ENCODE results near the gene BMPER. TPM values are rescaled to one million over a fixed set of nuclear protein-coding genes. Genes with fewer than 3 reads are reported as not detected.

Gene BMPER
- total RNA-seq, 4 donors from 2014 or later = 1.0 to 22.5 (median 12.0) TPM

DNA sequence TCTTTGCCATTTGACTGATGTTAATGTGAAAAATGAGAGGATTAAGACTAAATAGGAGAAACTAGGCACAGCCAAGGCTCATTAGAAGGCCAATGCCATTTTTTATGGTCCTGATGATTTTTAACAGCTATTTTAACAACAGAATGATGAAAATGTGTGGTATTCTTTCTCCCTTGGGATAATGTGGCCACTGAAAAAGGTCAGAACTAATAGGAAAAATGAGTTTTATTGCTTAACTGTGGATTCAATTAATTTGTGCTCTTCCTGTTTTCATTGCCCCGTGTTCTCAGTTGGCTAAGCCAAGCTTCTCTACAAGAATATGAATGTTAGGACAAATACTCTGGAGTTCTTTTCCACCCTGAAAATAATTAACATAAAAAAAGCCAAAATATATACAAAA is 56.6 kb downstream of the BMPER start:
- ATAC-seq = no peak
- Histone ChIP-seq H3K4me3 (no peak overlapping the region), H3K4me1 (peaks cover 0 to 12% (median 0%) of the 10 kb centered on the region in 3 donors), H3K27me3 (no peaks in the 10 kb centered on the region), H3K36me3 (no peaks in the 10 kb centered on the region), H3K9me3 (no peaks in the 10 kb centered on the region), H3K27ac (no peak overlapping the region)
- 57 to 75% methylated on average over 1 of the region's 1 CpG for WGBS, 2 donors (ENCODE audit: low coverage in 1 of 2)
- TF ChIP-seq POLR2AphosphoS5 (IDR thresholded peaks at IDR 0.05) (no peak), POLR2A (IDR thresholded peaks at IDR 0.05) (no peak), EP300 (IDR thresholded peaks at IDR 0.05) (no peak)
- TF ChIP-seq, protein P1, sequence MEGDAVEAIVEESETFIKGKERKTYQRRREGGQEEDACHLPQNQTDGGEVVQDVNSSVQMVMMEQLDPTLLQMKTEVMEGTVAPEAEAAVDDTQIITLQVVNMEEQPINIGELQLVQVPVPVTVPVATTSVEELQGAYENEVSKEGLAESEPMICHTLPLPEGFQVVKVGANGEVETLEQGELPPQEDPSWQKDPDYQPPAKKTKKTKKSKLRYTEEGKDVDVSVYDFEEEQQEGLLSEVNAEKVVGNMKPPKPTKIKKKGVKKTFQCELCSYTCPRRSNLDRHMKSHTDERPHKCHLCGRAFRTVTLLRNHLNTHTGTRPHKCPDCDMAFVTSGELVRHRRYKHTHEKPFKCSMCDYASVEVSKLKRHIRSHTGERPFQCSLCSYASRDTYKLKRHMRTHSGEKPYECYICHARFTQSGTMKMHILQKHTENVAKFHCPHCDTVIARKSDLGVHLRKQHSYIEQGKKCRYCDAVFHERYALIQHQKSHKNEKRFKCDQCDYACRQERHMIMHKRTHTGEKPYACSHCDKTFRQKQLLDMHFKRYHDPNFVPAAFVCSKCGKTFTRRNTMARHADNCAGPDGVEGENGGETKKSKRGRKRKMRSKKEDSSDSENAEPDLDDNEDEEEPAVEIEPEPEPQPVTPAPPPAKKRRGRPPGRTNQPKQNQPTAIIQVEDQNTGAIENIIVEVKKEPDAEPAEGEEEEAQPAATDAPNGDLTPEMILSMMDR (IDR thresholded peaks at IDR 0.05) = no peak

DNA sequence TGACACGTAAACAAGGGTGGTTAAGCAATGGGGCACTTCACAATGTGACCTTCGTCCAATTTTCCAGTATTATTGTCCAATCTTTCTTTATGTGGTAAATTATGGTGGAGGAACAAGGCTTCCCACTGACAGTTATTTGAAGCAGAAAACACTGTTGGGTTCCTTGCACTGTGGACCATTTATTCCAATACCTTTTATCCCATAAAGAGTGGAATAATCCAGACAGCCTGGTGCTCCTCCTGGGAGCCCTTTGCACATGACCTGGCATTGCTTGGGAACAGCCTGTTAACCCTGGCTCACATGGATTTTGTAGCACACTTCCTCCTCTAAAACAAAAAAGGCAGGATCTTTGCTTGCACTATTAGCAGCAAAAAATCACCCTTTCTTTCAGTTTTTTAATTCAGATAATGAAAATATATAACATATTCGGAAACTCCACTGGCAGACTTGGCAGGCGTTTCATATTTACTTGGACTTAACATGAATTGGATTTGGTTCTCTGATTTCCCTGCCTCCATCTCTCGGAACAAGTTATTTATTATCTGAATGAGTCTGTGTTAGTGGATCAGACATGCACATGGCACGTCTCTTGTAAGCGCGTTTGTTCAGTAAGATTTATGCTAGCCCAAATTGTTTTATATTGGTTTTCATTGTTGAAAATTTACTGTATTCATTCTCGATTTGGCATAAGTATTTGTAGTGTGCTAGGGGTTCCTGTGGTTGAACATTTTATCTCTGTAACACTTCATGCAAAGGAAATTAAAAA is 59.3 kb downstream of the BMPER start:
- 25 to 36% methylated on average over 9 of the region's 9 CpGs for WGBS, 2 donors (ENCODE audit: low coverage in 1 of 2)
- Histone ChIP-seq H3K9me3 (no peaks in the 10 kb centered on the region), H3K36me3 (no peaks in the 10 kb centered on the region), H3K27ac (no peak overlapping the region), H3K27me3 (no peaks in the 10 kb centered on the region), H3K4me3 (no peak overlapping the region), H3K4me1 (peaks cover 0 to 12% (median 0%) of the 10 kb centered on the region in 3 donors)
- TF ChIP-seq POLR2A (IDR thresholded peaks at IDR 0.05) (no peak), EP300 (IDR thresholded peaks at IDR 0.05) (no peak), POLR2AphosphoS5 (IDR thresholded peaks at IDR 0.05) (no peak)
- TF ChIP-seq, protein P1 (IDR thresholded peaks at IDR 0.05) = no peak
- ATAC-seq = no peak

- no peak overlapping the region for H3K4me3 ChIP-seq
- ATAC-seq = peak; percentile 50
- no peaks in the 10 kb centered on the region for H3K9me3 ChIP-seq
- H3K27ac ChIP-seq = no peak overlapping the region
- TF ChIP-seq EP300 (IDR thresholded peaks at IDR 0.05) (no peak), POLR2A (IDR thresholded peaks at IDR 0.05) (no peak), POLR2AphosphoS5 (IDR thresholded peaks at IDR 0.05) (no peak)
- TF ChIP-seq, protein P1 (IDR thresholded peaks at IDR 0.05) = no peak
- H3K27me3 ChIP-seq = no peaks in the 10 kb centered on the region
- 72 to 79% methylated on average over 2 of the region's 2 CpGs for WGBS, 2 donors (ENCODE audit: low coverage in 1 of 2)
- H3K4me1 ChIP-seq = peaks cover 0 to 12% (median 0%) of the 10 kb centered on the region in 3 donors
- no peaks in the 10 kb centered on the region for H3K36me3 ChIP-seq
Observed at GRCh38 chr7:33965183-33965744, 59.9 kb downstream of the BMPER start.

DNA sequence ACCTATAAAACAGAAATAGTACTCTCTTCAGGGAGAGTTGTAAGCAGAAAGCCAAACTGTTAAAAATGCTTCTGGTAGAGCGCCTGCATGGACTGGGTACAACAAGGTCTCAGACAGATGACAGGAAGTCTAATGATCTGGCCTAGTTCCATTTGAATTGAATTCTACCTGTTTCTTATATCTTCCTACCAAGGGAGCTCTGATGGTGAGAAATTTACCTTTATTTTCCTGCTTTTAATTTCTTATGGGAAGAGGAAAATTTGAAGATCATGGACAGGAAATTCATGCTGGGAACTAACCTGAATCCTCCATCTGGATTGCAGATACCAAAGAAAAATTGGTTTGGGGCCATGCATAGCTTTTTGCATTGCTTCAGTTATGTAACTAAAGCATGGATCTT is 63.3 kb downstream of the BMPER start:
- peaks cover 0 to 12% (median 0%) of the 10 kb centered on the region in 3 donors for H3K4me1 ChIP-seq
- H3K4me3 ChIP-seq = no peak overlapping the region
- no peak for ATAC-seq
- no peaks in the 10 kb centered on the region for H3K9me3 ChIP-seq
- 93 to 100% methylated on average over 1 of the region's 1 CpG for WGBS, 2 donors (ENCODE audit: low coverage in 1 of 2)
- peaks cover 0 to 6% of the 10 kb centered on the region in 2 donors for H3K36me3 ChIP-seq
- no peaks in the 10 kb centered on the region for H3K27me3 ChIP-seq
- no peak overlapping the region for H3K27ac ChIP-seq
- TF ChIP-seq POLR2A (IDR thresholded peaks at IDR 0.05) (no peak), EP300 (IDR thresholded peaks at IDR 0.05) (no peak), POLR2AphosphoS5 (IDR thresholded peaks at IDR 0.05) (no peak)
- TF ChIP-seq, protein P1 (IDR thresholded peaks at IDR 0.05) = no peak

DNA sequence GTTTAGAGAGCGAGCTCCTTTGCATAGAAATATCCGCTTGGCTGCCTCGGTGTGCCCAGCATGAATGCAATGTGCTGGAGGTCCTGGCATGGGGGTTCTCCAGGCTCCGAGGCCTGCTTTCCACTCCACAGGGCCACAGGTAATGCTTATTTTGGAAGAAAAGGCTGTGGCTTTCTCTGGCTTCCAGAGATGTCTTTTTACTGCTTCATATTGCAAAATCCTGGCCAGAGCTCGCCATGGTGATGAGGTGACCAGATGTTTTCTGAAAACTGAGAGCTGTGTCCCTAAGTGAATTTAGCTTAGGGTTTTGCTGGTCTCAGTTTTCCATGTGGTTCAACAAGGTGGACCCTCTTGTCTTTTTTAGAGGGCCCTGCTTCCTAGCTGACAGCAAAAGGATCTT is 65.2 kb downstream of the BMPER start:
- ATAC-seq = no peak
- H3K4me3 ChIP-seq = no peak overlapping the region
- no peaks in the 10 kb centered on the region for H3K27me3 ChIP-seq
- H3K9me3 ChIP-seq = no peaks in the 10 kb centered on the region
- TF ChIP-seq EP300 (IDR thresholded peaks at IDR 0.05) = no peak
- TF ChIP-seq POLR2AphosphoS5 (IDR thresholded peaks at IDR 0.05) = no peak
- TF ChIP-seq, protein P1 (IDR thresholded peaks at IDR 0.05) = no peak
- H3K36me3 ChIP-seq = peaks cover 0 to 17% of the 10 kb centered on the region in 2 donors
- 91 to 97% methylated on average over 4 to 5 of the region's 5 CpGs for WGBS, 2 donors (ENCODE audit: low coverage in 1 of 2)
- H3K27ac ChIP-seq = no peak overlapping the region
- peaks cover 0 to under 1% (median 0%) of the 10 kb centered on the region in 3 donors for H3K4me1 ChIP-seq
